HepG2 (cell line): ENCODE results near the gene PXK. TPM values are rescaled to one million over a fixed set of nuclear protein-coding genes. Genes with fewer than 3 reads are reported as not detected.

Source experiments
- ARNT ChIP-seq: fragments of 450-650 bp; IDR thresholded peaks from 2 replicates; pipeline ENCODE4 v1.6.1; 2017
- CCDC6 ChIP-seq: sonication (generic); formaldehyde crosslinking; IDR thresholded peaks from 2 replicates; pipeline ENCODE4 v1.8.1; 2022; ENCODE audit warnings: mild to moderate bottlenecking, missing genetic modification reagents, moderate library complexity
- CREM ChIP-seq, 2 experiments: sonication (generic) in 1 of 2; formaldehyde crosslinking in 1 of 2; IDR thresholded peaks; 2 replicates each; pipeline versions ENCODE4 v1.4.0 to v1.6.1; 2016 to 2020; ENCODE audit warnings: antibody characterized with exemption in 1 of 2, mild to moderate bottlenecking in 1 of 2, missing genetic modification reagents in 1 of 2
- ELF1 ChIP-seq: sonication (generic); formaldehyde crosslinking; IDR thresholded peaks from 2 replicates; pipeline ENCODE4 v1.4.0; 2020; ENCODE audit warnings: missing genetic modification reagents
- FOXK1 ChIP-seq: sonication (generic); formaldehyde crosslinking; IDR thresholded peaks from 2 replicates; pipeline ENCODE4 v1.4.0; 2020; ENCODE audit warnings: low read depth, missing genetic modification reagents, borderline replicate concordance
- GABPA ChIP-seq, 2 experiments: IDR thresholded peaks; 2 replicates each; pipeline ENCODE4 v1.6.1; 2011 to 2016; ENCODE audit warnings: low read depth in 2 of 2, low read length in 1 of 2, missing biosample characterization in 1 of 2, missing genetic modification characterization in 1 of 2
- HNRNPL ChIP-seq: fragments of 200-400 bp; formaldehyde crosslinking; IDR thresholded peaks from 2 replicates; pipeline ENCODE4 v1.6.1; 2017; ENCODE audit warnings: mild to moderate bottlenecking, low read depth, low read length
- IKZF1 ChIP-seq: fragments of 450-650 bp; IDR thresholded peaks from 2 replicates; pipeline ENCODE4 v1.7.1; 2016
- KDM2A ChIP-seq: sonication (generic); formaldehyde crosslinking; IDR thresholded peaks from 2 replicates; pipeline ENCODE4 v1.4.0; 2020; ENCODE audit warnings: low read depth, missing genetic modification reagents, borderline replicate concordance
- MLLT10 ChIP-seq: sonication (generic); formaldehyde crosslinking; IDR thresholded peaks from 2 replicates; pipeline ENCODE4 v1.4.0; 2020; ENCODE audit warnings: missing genetic modification reagents
- MTA3 ChIP-seq: sonication (generic); formaldehyde crosslinking; IDR thresholded peaks from 2 replicates; pipeline ENCODE4 v1.4.0; 2020; ENCODE audit warnings: missing genetic modification reagents
- MTERF4 ChIP-seq: sonication (generic); formaldehyde crosslinking; IDR thresholded peaks from 2 replicates; pipeline ENCODE4 v1.8.0; 2023; ENCODE audit warnings: mild to moderate bottlenecking, missing genetic modification reagents
- NCOR1 ChIP-seq: fragments of 200-600 bp; sonication (generic); IDR thresholded peaks from 2 replicates; pipeline ENCODE4 v1.7.0; 2017; ENCODE audit warnings: antibody characterized with exemption, low read length, borderline replicate concordance
- NFIC ChIP-seq: IDR thresholded peaks from 2 replicates; pipeline ENCODE4 v1.6.1; 2012; ENCODE audit warnings: mild to moderate bottlenecking, low read length, inconsistent platforms
- REXO4 ChIP-seq: sonication (generic); formaldehyde crosslinking; IDR thresholded peaks from 2 replicates; pipeline ENCODE4 v1.8.0; 2022; ENCODE audit warnings: missing genetic modification reagents, mild to moderate bottlenecking, borderline replicate concordance
- SRSF9 ChIP-seq: fragments of 200-400 bp; formaldehyde crosslinking; IDR thresholded peaks from 2 replicates; pipeline ENCODE4 v1.6.1; 2018; ENCODE audit warnings: borderline replicate concordance, mild to moderate bottlenecking, low read depth, low read length; ENCODE audit not compliant: insufficient read depth, poor library complexity, severe bottlenecking
- TCF7 ChIP-seq: sonication (generic); IDR thresholded peaks from 2 replicates; pipeline ENCODE4 v1.6.1; 2016; ENCODE audit warnings: antibody characterized with exemption, low read depth
- TFE3 ChIP-seq: IDR thresholded peaks from 2 replicates; pipeline ENCODE4 v1.6.1; 2016
- TRIM22 ChIP-seq: fragments of 450-650 bp; IDR thresholded peaks from 2 replicates; pipeline ENCODE4 v1.6.1; 2017
- XRCC5 ChIP-seq: fragments of 200-400 bp; formaldehyde crosslinking; optimal IDR thresholded peaks from 2 replicates; pipeline ENCODE3; 2017; ENCODE audit warnings: mild to moderate bottlenecking, low read length
- ZNF10 ChIP-seq: sonication (generic); formaldehyde crosslinking; IDR thresholded peaks from 2 replicates; pipeline ENCODE4 v1.4.0; 2020; ENCODE audit warnings: mild to moderate bottlenecking, low read depth, missing genetic modification reagents, borderline replicate concordance
- ZNF235 ChIP-seq: sonication (generic); formaldehyde crosslinking; IDR thresholded peaks from 2 replicates; pipeline ENCODE4 v1.8.1; 2023; ENCODE audit warnings: mild to moderate bottlenecking, missing genetic modification reagents, borderline replicate concordance
- ZNF24 ChIP-seq: fragments of 450-650 bp; IDR thresholded peaks from 2 replicates; pipeline ENCODE4 v1.6.1; 2017; ENCODE audit warnings: antibody characterized with exemption, mild to moderate bottlenecking
- ZNF414 ChIP-seq: sonication (generic); formaldehyde crosslinking; IDR thresholded peaks from 2 replicates; pipeline ENCODE4 v1.5.0; 2020; ENCODE audit warnings: missing genetic modification reagents
- ZNF44 ChIP-seq: sonication (generic); formaldehyde crosslinking; IDR thresholded peaks from 2 replicates; pipeline ENCODE4 v1.5.1; 2020; ENCODE audit warnings: mild to moderate bottlenecking, missing genetic modification reagents
- ZNF777 ChIP-seq: sonication (generic); formaldehyde crosslinking; IDR thresholded peaks from 2 replicates; pipeline ENCODE4 v1.4.0; 2020; ENCODE audit warnings: missing genetic modification reagents
- ZNF878 ChIP-seq: sonication (generic); formaldehyde crosslinking; IDR thresholded peaks from 2 replicates; pipeline ENCODE4 v1.8.1; 2023; ENCODE audit warnings: mild to moderate bottlenecking, missing genetic modification reagents, moderate library complexity
- polyA plus RNA-seq, 8 experiments: library from polyadenylated mRNA; depleted of rRNA in 3 of 8; stranded (reverse) in 7 of 8; unstranded in 1 of 8; fragments of >200 nt; fragmentation: Illumina TruSeq in 4 of 8; extraction: Trizol in 4 of 8; gene quantifications; 2 replicates each; pipeline versions ENCODE4 v1.2.1 to v1.2.3, GENCODE V29; 2011 to 2016; ENCODE audit warnings: low read depth in 4 of 8, missing spikeins in 1 of 8, mixed read lengths in 1 of 8; ENCODE audit not compliant: insufficient read depth in 1 of 8
- total RNA-seq, 5 experiments: library from RNA; depleted of rRNA; stranded (reverse); fragments of >200 nt; fragmentation: Illumina TruSeq; extraction: Trizol; gene quantifications; 2 replicates each; pipeline ENCODE4 v1.2.3, GENCODE V29; 2016; ENCODE audit warnings: low read depth in 1 of 5

PXK gene
- total and polyA plus RNA-seq, 2 of the 13 experiments (the other 11 are each of a cell fraction or from before 2014, with no cell fraction given): 6.4 to 18.6 TPM

GRCh38 chr3:58463181-58463941 lies 130.7 kb downstream of the PXK start (continued):
- no peak for TF ChIP-seq TRIM22
- no peak for TF ChIP-seq CCDC6
- TF ChIP-seq GABPA (IDR thresholded peaks at IDR 0.05; ENCODE audit: low read depth, low read length): no peak
- TF ChIP-seq GABPA (CRISPR knock-in tag; IDR thresholded peaks at IDR 0.05; ENCODE audit: low read depth): no peak
- TF ChIP-seq MTERF4 (CRISPR knock-in tag): no peak
- no peak for TF ChIP-seq HNRNPL
- TF ChIP-seq ARNT: no peak
- no peak for TF ChIP-seq ZNF24
- peak; percentile 50; the same call in 1 of the 2 replicates for TF ChIP-seq TFE3 (CRISPR knock-in tag)
- TF ChIP-seq FOXK1 (CRISPR knock-in tag): no peak
- TF ChIP-seq ZNF235 (CRISPR knock-in tag): no peak
- no peak for TF ChIP-seq REXO4 (CRISPR knock-in tag)
- no peak for TF ChIP-seq ZNF10
- peak; percentile 41; the same call in 1 of the 2 replicates for TF ChIP-seq NCOR1
- peak; percentile 96 for TF ChIP-seq XRCC5
- no peak for TF ChIP-seq MTA3
- no peak for TF ChIP-seq IKZF1
- TF ChIP-seq ELF1 (CRISPR knock-in tag): 0 out of 2 replicates have a peak, but pooled peaks have one; percentile 17
- 0 out of 2 replicates have a peak, but pooled peaks have one; percentile 22 for TF ChIP-seq ZNF44 (CRISPR knock-in tag)
- TF ChIP-seq SRSF9: no peak
- TF ChIP-seq ZNF878: no peak
- no peak for TF ChIP-seq ZNF777 (CRISPR knock-in tag)
- no peak for TF ChIP-seq CREM (IDR thresholded peaks at IDR 0.05)
- TF ChIP-seq CREM (CRISPR knock-in tag; IDR thresholded peaks at IDR 0.05): no peak
- TF ChIP-seq NFIC: peak; percentile 62
- TF ChIP-seq TCF7: no peak
- TF ChIP-seq MLLT10 (CRISPR knock-in tag): no peak
- no peak; the same call in 1 of the 2 replicates for TF ChIP-seq ZNF414 (CRISPR knock-in tag)
- peak; percentile 69 for TF ChIP-seq KDM2A (CRISPR knock-in tag)
